OCI-LY7 (cell line): ENCODE measurements around the gene SUMO4. TPM values are rescaled to one million over a fixed set of nuclear protein-coding genes. Genes with fewer than 3 reads are reported as not detected.

Source experiments
- BruUV-seq: library from RNA; stranded (reverse); fragments of 400-500 nt; replicated peaks from 2 replicates; lab custom pipeline; 2021; lab: Mats Ljungman, UMichigan
- CTCF ChIA-PET: fragments of 300-600 bp; sonication (Branson Sonifier 250); formaldehyde crosslinking; loops from one replicate; lab custom pipeline; 2022; ENCODE audit warnings: antibody characterized with exemption; ENCODE audit not compliant: unreplicated experiment; lab: Charles Lee
- POLR2A ChIA-PET: fragments of 300-600 bp; sonication (Branson Sonifier 250); formaldehyde crosslinking; loops from one replicate; lab custom pipeline; 2022; ENCODE audit warnings: antibody characterized with exemption; lab: Charles Lee
- DNase-seq: peaks from one replicate; pipeline ENCODE4 v3.0.0-alpha.2; 2015; ENCODE audit warnings: low spot score
- H2AFZ ChIP-seq: fragments of 200-600 bp; sonication (generic), shearing (Covaris generic); 2 replicates; pipeline ENCODE4 v1.6.1; 2014; ENCODE audit warnings: mild to moderate bottlenecking, antibody characterized with exemption, low read length, moderate library complexity
- H3K27ac ChIP-seq: fragments of 200-600 bp; sonication (generic); 2 replicates; pipeline ENCODE4 v1.5.1; 2014; ENCODE audit warnings: mixed run types, low read depth, mild to moderate bottlenecking, moderate library complexity, low read length, inconsistent platforms; ENCODE audit not compliant: poor library complexity, severe bottlenecking
- H3K36me3 ChIP-seq: fragments of 200-600 bp; sonication (generic); 2 replicates; pipeline ENCODE4 v1.6.1; 2014; ENCODE audit warnings: mild to moderate bottlenecking, antibody characterized with exemption, low read length, moderate library complexity, mixed read lengths; ENCODE audit not compliant: insufficient read depth
- H3K4me1 ChIP-seq: fragments of 200-600 bp; sonication (generic); 2 replicates; pipeline ENCODE4 v1.5.1; 2014; ENCODE audit warnings: mild to moderate bottlenecking, low read length; ENCODE audit not compliant: insufficient read depth, poor library complexity, severe bottlenecking
- H3K4me2 ChIP-seq: fragments of 200-600 bp; sonication (generic); 2 replicates; pipeline ENCODE4 v1.6.1; 2014; ENCODE audit warnings: mild to moderate bottlenecking, low read length
- H3K4me3 ChIP-seq: fragments of 200-600 bp; sonication (generic); 2 replicates; pipeline ENCODE4 v1.5.1; 2014; ENCODE audit warnings: mild to moderate bottlenecking, low read depth, low read length; ENCODE audit not compliant: poor library complexity, severe bottlenecking
- H3K79me2 ChIP-seq: fragments of 200-600 bp; sonication (generic); 2 replicates; pipeline ENCODE4 v1.6.1; 2016; ENCODE audit warnings: low read depth, mild to moderate bottlenecking, low read length, moderate library complexity, mixed read lengths; ENCODE audit not compliant: insufficient read depth
- H3K9me2 ChIP-seq: fragments of 200-600 bp; sonication (generic); 2 replicates; pipeline ENCODE4 v1.6.1; 2016; ENCODE audit warnings: mild to moderate bottlenecking, low read length, mixed read lengths; ENCODE audit not compliant: insufficient read depth
- H3K9me3 ChIP-seq: fragments of 200-600 bp; sonication (generic); 2 replicates; pipeline ENCODE4 v1.6.1; 2014; ENCODE audit warnings: mild to moderate bottlenecking, mixed run types, low read length, mixed read lengths
- H4K20me1 ChIP-seq: fragments of 200-600 bp; sonication (generic); 2 replicates; pipeline ENCODE4 v1.6.1; 2014; ENCODE audit warnings: mild to moderate bottlenecking, antibody characterized with exemption, low read length, moderate library complexity, mixed read lengths; ENCODE audit not compliant: insufficient read depth
- CTCF ChIP-seq: fragments of 200-600 bp; sonication (generic); conservative IDR thresholded peaks from 2 replicates; pipeline ENCODE4 v1.5.1; 2014; ENCODE audit warnings: mild to moderate bottlenecking, antibody characterized with exemption, low read length, moderate library complexity, mixed read lengths
- EZH2phosphoT487 ChIP-seq: fragments of 200-600 bp; sonication (generic); IDR thresholded peaks from 2 replicates; pipeline ENCODE4 v1.6.1; 2018; ENCODE audit warnings: low read depth, borderline replicate concordance, mild to moderate bottlenecking, mixed run types, antibody characterized with exemption, low read length, moderate library complexity, mixed read lengths
- intact Hi-C: fragments of 100-400 bp; cut with micrococcal nuclease; formaldehyde crosslinking; loops from one replicate; pipeline ENCODE4 v1.10.0; 2022; ENCODE audit not compliant: unreplicated experiment
- total RNA-seq, 2 experiments: library from RNA; depleted of rRNA in 1 of 2; stranded (reverse); fragments of >200 nt in 1 of 2; shearing (Covaris generic) in 1 of 2; gene quantifications; 2 replicates each; pipeline ENCODE4 v1.2.3, GENCODE V29; 2014 to 2022

Gene SUMO4
- total RNA-seq, 2 experiments from 2014 or later: 3.2 to 3.6 TPM

GRCh38 chr6:149356081-149356750, 43.8 kb upstream of the SUMO4 start:
- H3K27ac ChIP-seq: no peak overlapping the region
- H3K79me2 ChIP-seq: peaks cover 87% of the 10 kb centered on the region
- CTCF ChIA-PET: no interaction called here
- BruUV-seq: no TSS peak
- H3K9me2 ChIP-seq: no peaks in the 10 kb centered on the region
- DNase-seq: no peak
- no peak overlapping the region for H2AFZ ChIP-seq
- H3K4me2 ChIP-seq: no peak overlapping the region
- 0 out of 2 replicates have a peak, but pooled peaks cover 11% of the 10 kb centered on the region for H4K20me1 ChIP-seq
- no peak overlapping the region for H3K4me3 ChIP-seq
- intact Hi-C loops: no loop called here
- H3K9me3 ChIP-seq: 0 out of 2 replicates have a peak, but pooled peaks cover 6% of the 10 kb centered on the region
- H3K36me3 ChIP-seq: peaks cover 14% of the 10 kb centered on the region
- TF ChIP-seq CTCF (no peak), EZH2phosphoT487 (no peak)
- POLR2A ChIA-PET: no interaction called here
- H3K4me1 ChIP-seq: peaks cover 12% of the 10 kb centered on the region

GRCh38 chr6:149357726-149358538, 42.1 kb upstream of the SUMO4 start:
- DNase-seq: no peak
- Histone ChIP-seq H3K36me3 (peaks cover 14% of the 10 kb centered on the region), H2AFZ (no peak overlapping the region), H3K79me2 (peaks cover 86% of the 10 kb centered on the region), H3K4me2 (no peak overlapping the region), H3K27ac (no peak overlapping the region), H4K20me1 (0 out of 2 replicates have a peak, but pooled peaks cover 11% of the 10 kb centered on the region), H3K4me3 (no peak overlapping the region), H3K9me3 (0 out of 2 replicates have a peak, but pooled peaks cover 6% of the 10 kb centered on the region), H3K9me2 (no peaks in the 10 kb centered on the region), H3K4me1 (peaks cover 12% of the 10 kb centered on the region)
- TF ChIP-seq EZH2phosphoT487: no peak
- no peak for TF ChIP-seq CTCF
- ChIA-PET POLR2A (no interaction called here), CTCF (no interaction called here)
- BruUV-seq: no TSS peak
- intact Hi-C loops: no loop called here
